GM23338 (cell line): ENCODE measurements around the gene CSRNP3. TPM values are rescaled to one million over a fixed set of nuclear protein-coding genes. Genes with fewer than 3 reads are reported as not detected.

Source experiments
- ATAC-seq: fragments of 200-7000 bp; cut with Tn5 transposase; 3 replicates; pipeline ENCODE4 v1.9.1; 2020
- DNase-seq: peaks from one replicate; pipeline ENCODE4 v3.0.0-alpha.2; 2015; ENCODE audit warnings: low spot score
- H2AFZ ChIP-seq: fragments of 200-600 bp; sonication (generic); 2 replicates; pipeline ENCODE4 v1.8.0; 2016; ENCODE audit warnings: antibody characterized with exemption, mild to moderate bottlenecking, moderate library complexity
- H3F3A ChIP-seq: fragments of 200-600 bp; sonication (generic); replicated peaks from 2 replicates; pipeline ENCODE4 v1.8.0; 2017; ENCODE audit warnings: antibody characterized with exemption, mixed run types, low read depth
- H3K27ac ChIP-seq: fragments of 200-600 bp; sonication (generic); 2 replicates; pipeline ENCODE4 v1.6.1; 2016; ENCODE audit warnings: low read depth
- H3K27me3 ChIP-seq: fragments of 200-600 bp; sonication (generic); 2 replicates; pipeline ENCODE4 v1.8.0; 2016; ENCODE audit warnings: mild to moderate bottlenecking, mixed run types, moderate library complexity; ENCODE audit not compliant: insufficient read depth
- H3K36me3 ChIP-seq: fragments of 200-600 bp; sonication (generic); 2 replicates; pipeline ENCODE4 v1.8.0; 2016; ENCODE audit warnings: mild to moderate bottlenecking; ENCODE audit not compliant: insufficient read depth
- H3K4me1 ChIP-seq: fragments of 200-600 bp; sonication (generic); 2 replicates; pipeline ENCODE4 v1.8.0; 2016; ENCODE audit warnings: mild to moderate bottlenecking, moderate library complexity; ENCODE audit not compliant: insufficient read depth
- H3K4me2 ChIP-seq: fragments of 200-600 bp; sonication (generic); 2 replicates; pipeline ENCODE4 v1.7.1; 2017; ENCODE audit warnings: mixed run types
- H3K4me3 ChIP-seq: fragments of 200-600 bp; sonication (generic); 2 replicates; pipeline ENCODE4 v1.6.1; 2016; ENCODE audit warnings: mixed run types
- H3K79me2 ChIP-seq: fragments of 200-600 bp; sonication (generic); replicated peaks from 2 replicates; pipeline ENCODE4 v1.8.0; 2017; ENCODE audit warnings: mild to moderate bottlenecking; ENCODE audit not compliant: insufficient read depth
- H3K9me2 ChIP-seq: fragments of 200-600 bp; sonication (generic); 2 replicates; pipeline ENCODE4 v1.8.0; 2017; ENCODE audit not compliant: insufficient read depth
- H4K20me1 ChIP-seq: fragments of 200-600 bp; sonication (generic); replicated peaks from 2 replicates; pipeline ENCODE4 v1.8.0; 2017; ENCODE audit warnings: mild to moderate bottlenecking; ENCODE audit not compliant: insufficient read depth
- H3K27ac Mint-ChIP-seq: 2 replicates; pipeline ENCODE4 v1.8.0; 2020; ENCODE audit warnings: inconsistent platforms, mild to moderate bottlenecking, moderate library complexity, mixed read lengths
- H3K27me3 Mint-ChIP-seq: 3 replicates; pipeline ENCODE4 v1.8.0; 2022; ENCODE audit warnings: low read depth, mild to moderate bottlenecking, moderate library complexity, mixed read lengths, inconsistent platforms; ENCODE audit not compliant: insufficient read depth, poor library complexity
- H3K36me3 Mint-ChIP-seq: 3 replicates; pipeline ENCODE4 v1.8.0; 2021; ENCODE audit warnings: low read depth, mild to moderate bottlenecking, inconsistent platforms, moderate library complexity, mixed read lengths
- H3K4me1 Mint-ChIP-seq: 3 replicates; pipeline ENCODE4 v1.8.0; 2020; ENCODE audit warnings: mild to moderate bottlenecking, inconsistent platforms, mixed read lengths
- H3K4me3 Mint-ChIP-seq: 3 replicates; pipeline ENCODE4 v1.8.0; 2021; ENCODE audit warnings: moderate library complexity, mild to moderate bottlenecking, inconsistent platforms, mixed read lengths
- H3K9me3 Mint-ChIP-seq: 3 replicates; pipeline ENCODE4 v1.8.0; 2020; ENCODE audit warnings: moderate library complexity, mild to moderate bottlenecking, inconsistent platforms, mixed read lengths
- CREB1 ChIP-seq: fragments of 250-450 bp; sonication (Bioruptor Pico); IDR thresholded peaks from 2 replicates; pipeline ENCODE4 v1.5.0; 2020; ENCODE audit warnings: low read depth, mild to moderate bottlenecking, moderate library complexity
- CTCF ChIP-seq, 2 experiments: fragments of 200-600 bp in 1 of 2; sonication (generic) in 1 of 2; conservative IDR thresholded peaks; 2 replicates each; pipeline versions ENCODE4 v1.5.1 to v1.6.1; 2016 to 2017; ENCODE audit warnings: antibody characterized with exemption in 2 of 2, low read depth in 2 of 2, mild to moderate bottlenecking in 2 of 2, moderate library complexity in 1 of 2
- ETS1 ChIP-seq: IDR thresholded peaks from 2 replicates; pipeline ENCODE4 v1.6.1; 2016; ENCODE audit warnings: antibody characterized with exemption
- EZH2 ChIP-seq: fragments of 200-600 bp; sonication (generic); IDR thresholded peaks from one replicate; pipeline ENCODE4 v1.8.0; 2017; ENCODE audit warnings: antibody characterized with exemption, mild to moderate bottlenecking, low read depth; ENCODE audit not compliant: unreplicated experiment
- EZH2phosphoT487 ChIP-seq: fragments of 200-600 bp; sonication (generic); IDR thresholded peaks from one replicate; pipeline ENCODE4 v1.8.1; 2018; ENCODE audit warnings: antibody characterized with exemption; ENCODE audit not compliant: unreplicated experiment
- JUNB ChIP-seq: IDR thresholded peaks from one replicate; pipeline ENCODE4 v1.6.1; 2016; ENCODE audit warnings: antibody characterized with exemption; ENCODE audit not compliant: unreplicated experiment
- NANOG ChIP-seq: IDR thresholded peaks from 2 replicates; pipeline ENCODE4 v1.6.1; 2016; ENCODE audit warnings: antibody characterized with exemption, borderline replicate concordance
- POLR2AphosphoS5 ChIP-seq: IDR thresholded peaks from 2 replicates; pipeline ENCODE4 v1.6.1; 2016; ENCODE audit warnings: antibody characterized with exemption, low read depth
- REST ChIP-seq: IDR thresholded peaks from one replicate; pipeline ENCODE4 v1.6.1; 2018; ENCODE audit warnings: antibody characterized with exemption; ENCODE audit not compliant: unreplicated experiment
- STAT1 ChIP-seq: IDR thresholded peaks from one replicate; pipeline ENCODE4 v1.6.1; 2016; ENCODE audit warnings: antibody characterized with exemption; ENCODE audit not compliant: unreplicated experiment
- ZNF114 ChIP-seq: fragments of 250-450 bp; sonication (Bioruptor Pico); IDR thresholded peaks from 2 replicates; pipeline ENCODE4 v1.5.0; 2020; ENCODE audit warnings: mild to moderate bottlenecking, moderate library complexity
- ZNF331 ChIP-seq: fragments of 250-450 bp; sonication (Bioruptor Pico); IDR thresholded peaks from 2 replicates; pipeline ENCODE4 v1.5.0; 2020; ENCODE audit warnings: low read depth, mild to moderate bottlenecking, moderate library complexity
- ZNF462 ChIP-seq: fragments of 250-450 bp; sonication (Bioruptor Pico); IDR thresholded peaks from 2 replicates; pipeline ENCODE4 v1.5.0; 2020; ENCODE audit warnings: mild to moderate bottlenecking, moderate library complexity
- polyA plus RNA-seq: library from polyadenylated mRNA; unstranded; fragments of >200 nt; fragmentation: Nextera tagmentation; extraction: Ambion mirVana; gene quantifications from 2 replicates; pipeline ENCODE4 v1.2.1, GENCODE V29; 2016
- total RNA-seq: library from RNA; depleted of rRNA; stranded (reverse); fragments of >200 nt; shearing (Covaris generic); gene quantifications from 2 replicates; pipeline ENCODE4 v1.2.3, GENCODE V29; 2014

CSRNP3 gene
- total and polyA plus RNA-seq, 2 experiments from 2014 or later, result 3.8 to 6.8 TPM

GRCh38 chr2:165623161-165623560 is 153.7 kb downstream of the CSRNP3 start:
- H2AFZ ChIP-seq, result no peak overlapping the region
- Mint-ChIP-seq H3K4me1 (peaks cover 16% of the 10 kb centered on the region), H3K27ac (no peak overlapping the region), H3K27me3 (no peaks in the 10 kb centered on the region), H3K9me3 (no peaks in the 10 kb centered on the region), H3K4me3 (no peak overlapping the region), H3K36me3 (no peaks in the 10 kb centered on the region)
- H3K27ac ChIP-seq, result no peak overlapping the region
- DNase-seq (no peak), ATAC-seq (no peak)
- no peaks in the 10 kb centered on the region for H3K9me2 ChIP-seq
- H3K79me2 ChIP-seq, result no peaks in the 10 kb centered on the region
- H4K20me1 ChIP-seq, result no peaks in the 10 kb centered on the region
- H3K27me3 ChIP-seq, result no peaks in the 10 kb centered on the region
- no peak for TF ChIP-seq JUNB
- TF ChIP-seq CTCF (conservative IDR thresholded peaks at IDR 0.05; ENCODE audit: low read depth in 2 of 2), result no peak
- TF ChIP-seq ZNF114 (CRISPR knock-in tag), result no peak
- TF ChIP-seq CREB1, result no peak
- TF ChIP-seq EZH2phosphoT487, result no peak
- TF ChIP-seq NANOG, result no peak
- no peak for TF ChIP-seq POLR2AphosphoS5
- TF ChIP-seq STAT1, result no peak
- no peak for TF ChIP-seq ZNF331 (CRISPR knock-in tag)
- TF ChIP-seq EZH2, result no peak
- TF ChIP-seq ETS1, result no peak
- no peak for TF ChIP-seq REST
- TF ChIP-seq ZNF462 (CRISPR knock-in tag), result no peak
- no peak overlapping the region for H3K4me3 ChIP-seq
- H3K4me2 ChIP-seq, result no peak overlapping the region
- no peaks in the 10 kb centered on the region for H3F3A ChIP-seq
- H3K36me3 ChIP-seq, result no peaks in the 10 kb centered on the region
- H3K4me1 ChIP-seq, result peaks cover 3% of the 10 kb centered on the region
